HepG2 (cell line): Measurements from ENCODE around the gene HSDL2. TPM values are rescaled to one million over a fixed set of nuclear protein-coding genes. Genes with fewer than 3 reads are reported as not detected.

Experiments
- ATAC-seq: fragments of 200-7000 bp; cut with Tn5 transposase; 3 replicates; pipeline ENCODE4 v1.9.1; 2020; ENCODE audit warnings: mild to moderate bottlenecking, moderate library complexity
- BruUV-seq: library from RNA; stranded (reverse); fragments of 400-500 nt; replicated peaks from 2 replicates; lab custom pipeline; 2021; lab: Mats Ljungman, UMichigan
- CTCF ChIA-PET: fragments of 300-600 bp; formaldehyde crosslinking; extraction: SDS; loops from one replicate; lab custom pipeline; 2021; ENCODE audit warnings: low total read pairs, inconsistent platforms, low intra/inter-chr PET ratio; lab: Yijun Ruan, JAX
- POLR2A ChIA-PET: fragments of 350-600 bp; sonication (Branson Sonifier 250); formaldehyde crosslinking; loops from one replicate; lab custom pipeline; 2020; ENCODE audit warnings: antibody characterized with exemption, inconsistent platforms; lab: Yijun Ruan, JAX
- DNase-seq: peaks from one replicate; pipeline ENCODE4 v3.0.0-alpha.2; 2015; ENCODE audit warnings: low spot score
- FAIRE-seq: peaks from 3 replicates; lab custom pipeline; 2011; peaks lifted over from hg19 to GRCh38; lab: Jason Lieb, UNC
- H2AFZ ChIP-seq: one replicate; pipeline ENCODE4 v1.6.1; 2011; ENCODE audit warnings: low read length, inconsistent platforms
- H3K27ac ChIP-seq: fragments of 300-600 bp; 3 replicates; pipeline ENCODE4 v1.8.0; 2011; ENCODE audit warnings: mixed run types, mild to moderate bottlenecking, mixed read lengths, low read length, inconsistent platforms; ENCODE audit not compliant: insufficient read depth; ENCODE audit errors: extremely low read length
- H3K27me3 ChIP-seq, 2 experiments: fragments of 200-600 bp in 1 of 2; 2 replicates in 1 of 2; 3 replicates in 1 of 2; pipeline versions ENCODE4 v1.6.0 to v1.8.0; 2011; ENCODE audit warnings: low read length in 2 of 2, mild to moderate bottlenecking in 2 of 2, moderate library complexity in 2 of 2, inconsistent platforms in 1 of 2; ENCODE audit not compliant: insufficient read depth in 2 of 2, control insufficient read depth in 1 of 2
- H3K36me3 ChIP-seq, 2 experiments: fragments of 200-600 bp in 1 of 2; replicated peaks in 1 of 2; 2 replicates in 1 of 2; 3 replicates in 1 of 2; pipeline versions ENCODE4 v1.5.1 to v1.8.0; 2011; ENCODE audit warnings: low read length in 2 of 2, inconsistent platforms in 1 of 2; ENCODE audit not compliant: insufficient read depth in 2 of 2, control insufficient read depth in 1 of 2
- H3K4me1 ChIP-seq: 2 replicates; pipeline ENCODE4 v1.5.1; 2012; ENCODE audit warnings: low read length, inconsistent platforms; ENCODE audit not compliant: insufficient read depth
- H3K4me2 ChIP-seq: 2 replicates; pipeline ENCODE4 v1.6.0; 2011; ENCODE audit warnings: low read depth, low read length, inconsistent platforms
- H3K4me3 ChIP-seq, 3 experiments: fragments of 200-600 bp in 1 of 3; sonication (generic), shearing (Covaris generic) in 1 of 3; replicated peaks in 1 of 3; 2 replicates each; pipeline ENCODE4 v1.5.1; 2011 to 2016; ENCODE audit warnings: low read length in 3 of 3, inconsistent platforms in 2 of 3, low read depth in 2 of 3, mild to moderate bottlenecking in 2 of 3, control low read depth in 1 of 3, mixed read lengths in 1 of 3; ENCODE audit not compliant: insufficient read depth in 1 of 3
- H3K79me2 ChIP-seq: one replicate; pipeline ENCODE4 v1.6.1; 2011; ENCODE audit warnings: low read length, inconsistent platforms; ENCODE audit not compliant: insufficient read depth
- H3K9ac ChIP-seq: 2 replicates; pipeline ENCODE4 v1.6.0; 2011; ENCODE audit warnings: mild to moderate bottlenecking, low read depth, low read length, inconsistent platforms; ENCODE audit not compliant: insufficient read depth
- H3K9me3 ChIP-seq: 2 replicates; pipeline ENCODE4 v1.5.1; 2012; ENCODE audit warnings: mild to moderate bottlenecking, low read length
- H4K20me1 ChIP-seq: 2 replicates; pipeline ENCODE4 v1.6.0; 2011; ENCODE audit warnings: inconsistent platforms, mild to moderate bottlenecking, low read length, moderate library complexity; ENCODE audit not compliant: insufficient read depth
- ADNP ChIP-seq: sonication (generic); formaldehyde crosslinking; IDR thresholded peaks from 2 replicates; pipeline ENCODE4 v1.4.0; 2020; ENCODE audit warnings: missing genetic modification reagents
- ATRX ChIP-seq: sonication (generic); formaldehyde crosslinking; IDR thresholded peaks from 2 replicates; pipeline ENCODE4 v1.4.0; 2020; ENCODE audit warnings: missing genetic modification reagents, borderline replicate concordance
- CREM ChIP-seq, 2 experiments: sonication (generic) in 1 of 2; formaldehyde crosslinking in 1 of 2; IDR thresholded peaks; 2 replicates each; pipeline versions ENCODE4 v1.4.0 to v1.6.1; 2016 to 2020; ENCODE audit warnings: antibody characterized with exemption in 1 of 2, mild to moderate bottlenecking in 1 of 2, missing genetic modification reagents in 1 of 2
- DMTF1 ChIP-seq: sonication (generic); formaldehyde crosslinking; IDR thresholded peaks from 2 replicates; pipeline ENCODE4 v1.4.0; 2020; ENCODE audit warnings: mild to moderate bottlenecking, missing genetic modification reagents
- FLYWCH1 ChIP-seq: sonication (generic); formaldehyde crosslinking; IDR thresholded peaks from 2 replicates; pipeline ENCODE4 v1.8.1; 2023; ENCODE audit warnings: mild to moderate bottlenecking, missing genetic modification reagents
- GTF2F1 ChIP-seq: fragments of 150-350 bp; IDR thresholded peaks from 2 replicates; pipeline ENCODE4 v1.6.1; 2014; ENCODE audit warnings: low read length
- HDAC1 ChIP-seq: sonication (generic); formaldehyde crosslinking; IDR thresholded peaks from 2 replicates; pipeline ENCODE4 v1.5.1; 2020; ENCODE audit warnings: mild to moderate bottlenecking, missing genetic modification reagents
- POGZ ChIP-seq: sonication (generic); formaldehyde crosslinking; IDR thresholded peaks from 2 replicates; pipeline ENCODE4 v1.4.0; 2020; ENCODE audit warnings: mild to moderate bottlenecking, missing genetic modification reagents
- SALL1 ChIP-seq: sonication (generic); formaldehyde crosslinking; IDR thresholded peaks from 2 replicates; pipeline ENCODE4 v1.8.0; 2022; ENCODE audit warnings: mild to moderate bottlenecking, missing genetic modification reagents
- ZMYM3 ChIP-seq: sonication (generic); formaldehyde crosslinking; IDR thresholded peaks from 2 replicates; pipeline ENCODE4 v1.5.1; 2020; ENCODE audit warnings: mild to moderate bottlenecking, missing genetic modification reagents
- ZNF503 ChIP-seq: sonication (generic); formaldehyde crosslinking; IDR thresholded peaks from 2 replicates; pipeline ENCODE4 v1.4.0; 2020; ENCODE audit warnings: missing genetic modification reagents
- ZNF530 ChIP-seq: sonication (generic); formaldehyde crosslinking; IDR thresholded peaks from 2 replicates; pipeline ENCODE4 v1.5.0; 2020; ENCODE audit warnings: low read depth, mild to moderate bottlenecking, missing genetic modification reagents
- ZNF564 ChIP-seq: sonication (generic); formaldehyde crosslinking; IDR thresholded peaks from 2 replicates; pipeline ENCODE4 v1.8.1; 2023; ENCODE audit warnings: mild to moderate bottlenecking, missing genetic modification reagents
- ZSCAN30 ChIP-seq: sonication (generic); formaldehyde crosslinking; IDR thresholded peaks from 2 replicates; pipeline ENCODE4 v1.5.0; 2020; ENCODE audit warnings: mild to moderate bottlenecking, missing genetic modification reagents
- ZXDC ChIP-seq: sonication (generic); formaldehyde crosslinking; IDR thresholded peaks from 2 replicates; pipeline ENCODE4 v1.5.0; 2020; ENCODE audit warnings: mild to moderate bottlenecking, missing genetic modification reagents
- ZZZ3 ChIP-seq: sonication (generic); formaldehyde crosslinking; IDR thresholded peaks from 2 replicates; pipeline ENCODE4 v1.4.0; 2020; ENCODE audit warnings: missing genetic modification reagents, mild to moderate bottlenecking, borderline replicate concordance
- WGBS: methylation state at CpG from one replicate; pipeline ENCODE4 v1.1.6; 2017; ENCODE audit warnings: low lambda C conversion rate; 5-methylcytosine and 5-hydroxymethylcytosine counted together
- in situ Hi-C: cut with HindIII; loops from 2 replicates; pipeline ENCODE4 v1.10.0; 2017; ENCODE audit warnings: low pct_unique_long_range_greater_than_20kb; ENCODE audit not compliant: extremely low pct_ligation_motif_present
- intact Hi-C: fragments of 100-400 bp; cut with micrococcal nuclease; formaldehyde crosslinking; loops from one replicate; pipeline ENCODE4 v1.10.0; 2022; ENCODE audit not compliant: unreplicated experiment
- polyA plus RNA-seq, 8 experiments: library from polyadenylated mRNA; depleted of rRNA in 3 of 8; stranded (reverse) in 7 of 8; unstranded in 1 of 8; fragments of >200 nt; fragmentation: Illumina TruSeq in 4 of 8; extraction: Trizol in 4 of 8; gene quantifications; 2 replicates each; pipeline versions ENCODE4 v1.2.1 to v1.2.3, GENCODE V29; 2011 to 2016; ENCODE audit warnings: low read depth in 4 of 8, missing spikeins in 1 of 8, mixed read lengths in 1 of 8; ENCODE audit not compliant: insufficient read depth in 1 of 8
- total RNA-seq, 5 experiments: library from RNA; depleted of rRNA; stranded (reverse); fragments of >200 nt; fragmentation: Illumina TruSeq; extraction: Trizol; gene quantifications; 2 replicates each; pipeline ENCODE4 v1.2.3, GENCODE V29; 2016; ENCODE audit warnings: low read depth in 1 of 5
- TF ChIP-seq, protein P1 (sequence below): IDR thresholded peaks from 2 replicates; pipeline ENCODE4 v1.6.1; 2012; ENCODE audit warnings: inconsistent platforms

Gene HSDL2
- total and polyA plus RNA-seq, 2 of the 13 experiments (the other 11 are each of a cell fraction or from before 2014, with no cell fraction given) = 55.3 to 80.2 TPM

DNA sequence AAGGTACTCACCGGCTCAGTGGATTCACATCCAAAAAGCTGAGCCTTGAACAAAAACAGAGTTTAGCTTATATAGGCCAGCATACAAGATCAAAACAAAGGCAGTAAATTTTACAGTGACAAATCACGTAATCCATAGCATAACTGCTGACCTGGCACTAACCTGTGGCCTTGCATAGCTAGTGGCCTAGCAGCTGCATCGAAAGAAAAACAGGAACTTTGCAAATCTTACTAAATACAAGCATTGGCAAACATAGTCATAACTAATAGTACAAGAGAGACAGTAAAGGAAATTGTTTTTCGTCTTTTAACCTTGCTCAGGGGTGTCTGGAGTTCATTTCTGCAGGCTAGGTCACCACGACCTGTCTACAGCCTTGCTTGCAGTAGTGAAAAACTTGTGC is 4.8 kb downstream of the HSDL2 start (continued):
- 0 out of 2 replicates have a peak, but pooled peaks have one; percentile 20 for TF ChIP-seq ZNF503 (CRISPR knock-in tag)
- peak; percentile 25; the same call in 1 of the 2 replicates for TF ChIP-seq CREM (IDR thresholded peaks at IDR 0.05)
- no peak for TF ChIP-seq CREM (CRISPR knock-in tag; IDR thresholded peaks at IDR 0.05)
- TF ChIP-seq, protein P1, sequence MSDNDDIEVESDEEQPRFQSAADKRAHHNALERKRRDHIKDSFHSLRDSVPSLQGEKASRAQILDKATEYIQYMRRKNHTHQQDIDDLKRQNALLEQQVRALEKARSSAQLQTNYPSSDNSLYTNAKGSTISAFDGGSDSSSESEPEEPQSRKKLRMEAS = no peak
- TF ChIP-seq SALL1 (CRISPR knock-in tag) = no peak

GRCh38 chr9:112387115-112387514 is 7.2 kb downstream of the HSDL2 start:
- FAIRE-seq = no peak
- TF ChIP-seq ZXDC (no peak), ZNF530 (no peak), ATRX (no peak), DMTF1 (no peak), FLYWCH1 (CRISPR knock-in tag) (no peak), HDAC1 (no peak), POGZ (CRISPR knock-in tag) (no peak), ZNF564 (CRISPR knock-in tag) (no peak), ZSCAN30 (no peak), ZMYM3 (CRISPR knock-in tag) (no peak), ADNP (CRISPR knock-in tag) (no peak), ZZZ3 (CRISPR knock-in tag) (no peak), GTF2F1 (no peak)

More at GRCh38 chr9:112387115-112387514, 7.2 kb downstream of the HSDL2 start:
- Histone ChIP-seq H3K79me2 (peaks cover 78% of the 10 kb centered on the region), H4K20me1 (peaks cover 6% of the 10 kb centered on the region; the same call in 1 of the 2 replicates), H2AFZ (no peak overlapping the region), H3K27ac (peak overlapping the region; percentile 70), H3K4me3 (no peak overlapping the region), H3K9me3 (no peaks in the 10 kb centered on the region), H3K9ac (no peak overlapping the region), H3K27me3 (no peaks in the 10 kb centered on the region), H3K4me2 (no peak overlapping the region), H3K36me3 (peaks cover 0 to 8% of the 10 kb centered on the region in 2 experiments; a peak in 1 of 5 replicates), H3K4me1 (peaks cover 84% of the 10 kb centered on the region)
- CTCF ChIA-PET = no interaction called here
- 80% methylated on average over 3 of the region's 3 CpGs for WGBS
- ATAC-seq (no peak), DNase-seq (no peak)
- intact Hi-C loops = loop anchor here (10.0 kb wide), 1 partner anchor 328 kb away; the partner anchor contains the start of gene INIP
- in situ Hi-C loops = no loop called here
- POLR2A ChIA-PET = interaction anchor here (0.9 to 3.7 kb wide), 3 partner anchors 8 to 20 kb away, joined by 3 to 29 read pairs (median 5); partner anchors contain the start of gene HSDL2
- BruUV-seq = no TSS peak
